ENCODE results near the gene ETFDH. TPM values are rescaled to one million over a fixed set of nuclear protein-coding genes. Genes with fewer than 3 reads are reported as not detected.
"Not testable (repeated sequence)": the region's sequence is repeated elsewhere in the genome, so short reads cannot be mapped to it uniquely, and the experiment has no call there.

ETFDH gene
- total RNA-seq, 1 donor from 2014 or later, result 11.5 TPM

GRCh38 chr4:158750379-158750778 is 78.3 kb downstream of the ETFDH start:
- DNase-seq, result no peak
- peaks cover 3% of the 10 kb centered on the region for H3K9me3 Mint-ChIP-seq (ENCODE audit: unreplicated experiment)
- H3K27me3 Mint-ChIP-seq (ENCODE audit: unreplicated experiment), result no peaks in the 10 kb centered on the region
- H3K27ac Mint-ChIP-seq (ENCODE audit: unreplicated experiment), result no peak overlapping the region
- no peak overlapping the region for H3K4me3 Mint-ChIP-seq (ENCODE audit: unreplicated experiment)
- H3K4me1 Mint-ChIP-seq (ENCODE audit: low read depth, unreplicated experiment), result no peaks in the 10 kb centered on the region
- peaks cover 5% of the 10 kb centered on the region for H3K36me3 Mint-ChIP-seq (ENCODE audit: unreplicated experiment)
- no peak for TF ChIP-seq CTCF (IDR thresholded peaks at IDR 0.05; ENCODE audit: partially characterized antibody, unreplicated experiment)

- H3K27ac Mint-ChIP-seq (ENCODE audit: unreplicated experiment), result no peak overlapping the region
- no peak for TF ChIP-seq CTCF (IDR thresholded peaks at IDR 0.05; ENCODE audit: partially characterized antibody, unreplicated experiment)
- no peak for DNase-seq
- no peak overlapping the region for H3K4me3 Mint-ChIP-seq (ENCODE audit: unreplicated experiment)
- H3K36me3 Mint-ChIP-seq (ENCODE audit: unreplicated experiment), result peaks cover 15% of the 10 kb centered on the region
- no peaks in the 10 kb centered on the region for H3K4me1 Mint-ChIP-seq (ENCODE audit: low read depth, unreplicated experiment)
- H3K9me3 Mint-ChIP-seq (ENCODE audit: unreplicated experiment), result peaks cover 1% of the 10 kb centered on the region
- no peaks in the 10 kb centered on the region for H3K27me3 Mint-ChIP-seq (ENCODE audit: unreplicated experiment)
These were observed 82.5 kb downstream of the ETFDH start for GRCh38 chr4:158754385-158755180.

- not testable (repeated sequence) for H3K27me3 Mint-ChIP-seq (ENCODE audit: unreplicated experiment); DNase-seq; H3K4me1 Mint-ChIP-seq (ENCODE audit: low read depth, unreplicated experiment); H3K4me3 Mint-ChIP-seq (ENCODE audit: unreplicated experiment); H3K27ac Mint-ChIP-seq (ENCODE audit: unreplicated experiment); H3K9me3 Mint-ChIP-seq (ENCODE audit: unreplicated experiment)
- peaks cover 15% of the 10 kb centered on the region for H3K36me3 Mint-ChIP-seq (ENCODE audit: unreplicated experiment)
These were observed 83.7 kb downstream of the ETFDH start for GRCh38 chr4:158755819-158756218.

- Mint-ChIP-seq H3K36me3 (ENCODE audit: unreplicated experiment) (peaks cover 15% of the 10 kb centered on the region), H3K4me1 (ENCODE audit: low read depth, unreplicated experiment) (no peaks in the 10 kb centered on the region), H3K4me3 (ENCODE audit: unreplicated experiment) (no peak overlapping the region), H3K27me3 (ENCODE audit: unreplicated experiment) (peaks cover 1% of the 10 kb centered on the region), H3K27ac (ENCODE audit: unreplicated experiment) (no peak overlapping the region), H3K9me3 (ENCODE audit: unreplicated experiment) (peaks cover 1% of the 10 kb centered on the region)
- DNase-seq, result no peak
- TF ChIP-seq CTCF (IDR thresholded peaks at IDR 0.05; ENCODE audit: partially characterized antibody, unreplicated experiment), result no peak
These were observed 84.5 kb downstream of the ETFDH start for GRCh38 chr4:158756588-158756987.

- Mint-ChIP-seq H3K27ac (ENCODE audit: unreplicated experiment) (no peak overlapping the region), H3K36me3 (ENCODE audit: unreplicated experiment) (peaks cover 15% of the 10 kb centered on the region), H3K27me3 (ENCODE audit: unreplicated experiment) (peaks cover 1% of the 10 kb centered on the region), H3K9me3 (ENCODE audit: unreplicated experiment) (peaks cover 3% of the 10 kb centered on the region), H3K4me3 (ENCODE audit: unreplicated experiment) (no peak overlapping the region), H3K4me1 (ENCODE audit: low read depth, unreplicated experiment) (no peaks in the 10 kb centered on the region)
- no peak for TF ChIP-seq CTCF (IDR thresholded peaks at IDR 0.05; ENCODE audit: partially characterized antibody, unreplicated experiment)
- DNase-seq, result no peak
These were observed 86.0 kb downstream of the ETFDH start for GRCh38 chr4:158758142-158758541.
